HepG2 (cell line): ENCODE results near the gene DCDC1. TPM values are rescaled to one million over a fixed set of nuclear protein-coding genes. Genes with fewer than 3 reads are reported as not detected.

Source experiments
- ASH2L ChIP-seq: fragments of 300-600, 200-600 bp; sonication (generic); IDR thresholded peaks from 2 replicates; pipeline ENCODE4 v1.7.0; 2017; ENCODE audit warnings: low read depth, mild to moderate bottlenecking, moderate library complexity, mixed read lengths, low read length; ENCODE audit not compliant: insufficient read length
- BRD4 ChIP-seq: sonication (generic); formaldehyde crosslinking; IDR thresholded peaks from 2 replicates; pipeline ENCODE4 v1.4.0; 2020; ENCODE audit warnings: missing genetic modification reagents
- CCAR2 ChIP-seq: fragments of 200-400 bp; formaldehyde crosslinking; optimal IDR thresholded peaks from 2 replicates; pipeline ENCODE3; 2018; ENCODE audit warnings: low read depth, mild to moderate bottlenecking, low read length, moderate library complexity
- CTCF ChIP-seq: sonication (generic); formaldehyde crosslinking; IDR thresholded peaks from 2 replicates; pipeline ENCODE4 v1.5.0; 2020; ENCODE audit warnings: mild to moderate bottlenecking, missing genetic modification reagents, moderate library complexity
- EP300 ChIP-seq, 3 experiments: sonication (generic) in 1 of 3; formaldehyde crosslinking in 1 of 3; IDR thresholded peaks; 2 replicates each; pipeline versions ENCODE4 v1.5.1 to v1.6.1; 2011 to 2020; ENCODE audit warnings: low read depth in 2 of 3, low read length in 2 of 3, borderline replicate concordance in 1 of 3, improper control_type of control experiment in 1 of 3, mild to moderate bottlenecking in 1 of 3, missing genetic modification reagents in 1 of 3, moderate library complexity in 1 of 3
- FOXO4 ChIP-seq: sonication (generic); formaldehyde crosslinking; conservative IDR thresholded peaks from 2 replicates; pipeline ENCODE4 v1.8.1; 2023; ENCODE audit warnings: missing genetic modification reagents
- HNF4G ChIP-seq, 2 experiments: sonication (generic) in 1 of 2; formaldehyde crosslinking in 1 of 2; IDR thresholded peaks; 2 replicates each; pipeline versions ENCODE4 v1.4.0 to v1.6.1; 2011 to 2020; ENCODE audit warnings: borderline replicate concordance in 2 of 2, low read depth in 2 of 2, mild to moderate bottlenecking in 2 of 2, low read length in 1 of 2, missing genetic modification reagents in 1 of 2, moderate library complexity in 1 of 2
- MLX ChIP-seq: IDR thresholded peaks from 2 replicates; pipeline ENCODE4 v1.6.1; 2016
- MYNN ChIP-seq: sonication (generic); formaldehyde crosslinking; IDR thresholded peaks from 2 replicates; pipeline ENCODE4 v1.4.0; 2020; ENCODE audit warnings: mild to moderate bottlenecking, low read depth, missing genetic modification reagents
- PAX8 ChIP-seq: sonication (generic); formaldehyde crosslinking; IDR thresholded peaks from 2 replicates; pipeline ENCODE4 v1.8.0; 2022; ENCODE audit warnings: mild to moderate bottlenecking, missing genetic modification reagents, borderline replicate concordance
- SIX4 ChIP-seq: sonication (generic); formaldehyde crosslinking; IDR thresholded peaks from 2 replicates; pipeline ENCODE4 v1.4.0; 2020; ENCODE audit warnings: missing genetic modification reagents
- SNAPC2 ChIP-seq: sonication (generic); formaldehyde crosslinking; IDR thresholded peaks from 2 replicates; pipeline ENCODE4 v1.8.1; 2022; ENCODE audit warnings: mild to moderate bottlenecking, missing genetic modification reagents
- SPEN ChIP-seq: sonication (generic); formaldehyde crosslinking; IDR thresholded peaks from 2 replicates; pipeline ENCODE4 v1.5.1; 2020; ENCODE audit warnings: low read depth, mild to moderate bottlenecking, missing genetic modification reagents
- USF2 ChIP-seq, 2 experiments: sonication (generic) in 1 of 2; formaldehyde crosslinking in 1 of 2; IDR thresholded peaks; 2 replicates each; pipeline versions ENCODE4 v1.5.1 to v1.6.1; 2011 to 2020; ENCODE audit warnings: borderline replicate concordance in 1 of 2, low read depth in 1 of 2, low read length in 1 of 2, mild to moderate bottlenecking in 1 of 2, missing genetic modification reagents in 1 of 2, moderate library complexity in 1 of 2
- ZFP36 ChIP-seq: fragments of 150-350 bp; IDR thresholded peaks from 2 replicates; pipeline ENCODE4 v1.6.1; 2018; ENCODE audit warnings: borderline replicate concordance, low read length, low read depth; ENCODE audit not compliant: partially characterized antibody
- ZFP41 ChIP-seq: sonication (generic); formaldehyde crosslinking; IDR thresholded peaks from 2 replicates; pipeline ENCODE4 v1.4.0; 2020; ENCODE audit warnings: mild to moderate bottlenecking, missing genetic modification reagents, borderline replicate concordance
- ZFP62 ChIP-seq: sonication (generic); formaldehyde crosslinking; IDR thresholded peaks from 2 replicates; pipeline ENCODE4 v1.4.0; 2020; ENCODE audit warnings: missing genetic modification reagents
- ZNF7 ChIP-seq: IDR thresholded peaks from 2 replicates; pipeline ENCODE4 v1.6.1; 2016; ENCODE audit warnings: missing biosample characterization, missing genetic modification reagents
- ZNF703 ChIP-seq: sonication (generic); formaldehyde crosslinking; IDR thresholded peaks from 2 replicates; pipeline ENCODE4 v1.5.1; 2020; ENCODE audit warnings: missing genetic modification reagents, mild to moderate bottlenecking, moderate library complexity, borderline replicate concordance
- ZSCAN20 ChIP-seq: sonication (generic); formaldehyde crosslinking; IDR thresholded peaks from 2 replicates; pipeline ENCODE4 v1.4.0; 2020; ENCODE audit warnings: missing genetic modification reagents, mild to moderate bottlenecking, borderline replicate concordance
- polyA plus RNA-seq, 8 experiments: library from polyadenylated mRNA; depleted of rRNA in 3 of 8; stranded (reverse) in 7 of 8; unstranded in 1 of 8; fragments of >200 nt; fragmentation: Illumina TruSeq in 4 of 8; extraction: Trizol in 4 of 8; gene quantifications; 2 replicates each; pipeline versions ENCODE4 v1.2.1 to v1.2.3, GENCODE V29; 2011 to 2016; ENCODE audit warnings: low read depth in 4 of 8, missing spikeins in 1 of 8, mixed read lengths in 1 of 8; ENCODE audit not compliant: insufficient read depth in 1 of 8
- total RNA-seq, 5 experiments: library from RNA; depleted of rRNA; stranded (reverse); fragments of >200 nt; fragmentation: Illumina TruSeq; extraction: Trizol; gene quantifications; 2 replicates each; pipeline ENCODE4 v1.2.3, GENCODE V29; 2016; ENCODE audit warnings: low read depth in 1 of 5

DCDC1 gene
- total and polyA plus RNA-seq, 2 of the 13 experiments (the other 11 are each of a cell fraction or from before 2014, with no cell fraction given): 0.12 to 0.27 TPM

GRCh38 chr11:31369348-31370329 is at the start of gene DCDC1, which contains the start of gene DNAJC24 (continued):
- TF ChIP-seq ZFP36 (no peak), SNAPC2 (no peak), HNF4G (IDR thresholded peaks at IDR 0.05; ENCODE audit: borderline replicate concordance, low read depth, low read length) (peak; percentile 19; the same call in 1 of the 2 replicates), HNF4G (CRISPR knock-in tag; IDR thresholded peaks at IDR 0.05; ENCODE audit: borderline replicate concordance, low read depth) (no peak), BRD4 (CRISPR knock-in tag) (no peak), MYNN (CRISPR knock-in tag) (no peak), USF2 (IDR thresholded peaks at IDR 0.05; ENCODE audit: low read depth, low read length) (no peak), USF2 (CRISPR knock-in tag; IDR thresholded peaks at IDR 0.05; ENCODE audit: borderline replicate concordance) (no peak), ASH2L (peak; percentile 94), ZNF703 (CRISPR knock-in tag) (no peak), ZFP62 (CRISPR knock-in tag) (no peak), FOXO4 (0 out of 2 replicates have a peak, but pooled peaks have one; percentile 51), ZSCAN20 (CRISPR knock-in tag) (no peak), ZFP41 (CRISPR knock-in tag) (no peak; the same call in 1 of the 2 replicates), CTCF (CRISPR knock-in tag) (peak; percentile 12; the same call in 1 of the 2 replicates), EP300 (IDR thresholded peaks at IDR 0.05; ENCODE audit: low read depth in 2 of 2, low read length in 2 of 2) (peak in 1 of 2 experiments; percentile 25; a peak in 2 of 4 replicates), EP300 (CRISPR knock-in tag; IDR thresholded peaks at IDR 0.05; ENCODE audit: borderline replicate concordance) (no peak), ZNF7 (CRISPR knock-in tag) (no peak), MLX (CRISPR knock-in tag) (no peak), SPEN (CRISPR knock-in tag) (peak; percentile 84), SIX4 (CRISPR knock-in tag) (no peak), PAX8 (CRISPR knock-in tag) (no peak), CCAR2 (no peak)
